MM.1S (cell line): ENCODE data around the gene SLC25A26.

Experiments
- DNase-seq: peaks from one replicate; pipeline ENCODE4 v3.0.0-alpha.2; 2015
- H2AFZ ChIP-seq: fragments of 300-600 bp; sonication (generic); 2 replicates; pipeline ENCODE4 v1.6.0; 2016; ENCODE audit warnings: antibody characterized with exemption, low read length
- H3F3A ChIP-seq: fragments of 300-600 bp; sonication (generic); 2 replicates; pipeline ENCODE4 v1.6.1; 2016; ENCODE audit warnings: mild to moderate bottlenecking, antibody characterized with exemption, low read length, moderate library complexity, mixed read lengths; ENCODE audit not compliant: insufficient read depth
- H3K27ac ChIP-seq: fragments of 300-600 bp; sonication (generic); 2 replicates; pipeline ENCODE4 v1.5.1; 2016; ENCODE audit warnings: mild to moderate bottlenecking, low read length
- H3K27me3 ChIP-seq: fragments of 300-600 bp; sonication (generic); replicated peaks from 2 replicates; pipeline ENCODE4 v1.6.0; 2016; ENCODE audit warnings: low read length; ENCODE audit not compliant: insufficient read depth
- H3K36me3 ChIP-seq: fragments of 300-600 bp; sonication (generic); replicated peaks from 2 replicates; pipeline ENCODE4 v1.6.1; 2016; ENCODE audit warnings: mild to moderate bottlenecking, low read length, mixed read lengths; ENCODE audit not compliant: insufficient read depth
- H3K4me1 ChIP-seq: fragments of 300-600 bp; sonication (generic); 2 replicates; pipeline ENCODE4 v1.6.1; 2016; ENCODE audit warnings: low read length, mixed read lengths
- H3K4me2 ChIP-seq: fragments of 300-600 bp; sonication (generic); 2 replicates; pipeline ENCODE4 v1.6.0; 2016; ENCODE audit warnings: low read depth, low read length
- H3K4me3 ChIP-seq: fragments of 300-600 bp; sonication (generic); 2 replicates; pipeline ENCODE4 v1.5.1; 2016; ENCODE audit warnings: low read length, mixed read lengths
- H3K79me2 ChIP-seq: fragments of 300-600 bp; sonication (generic); 2 replicates; pipeline ENCODE4 v1.6.1; 2016; ENCODE audit warnings: mixed run types, low read length, mixed read lengths
- H3K9ac ChIP-seq: fragments of 300-600 bp; sonication (generic); 2 replicates; pipeline ENCODE4 v1.6.1; 2016; ENCODE audit warnings: low read length, mixed read lengths
- H3K9me2 ChIP-seq: fragments of 300-600 bp; sonication (generic); replicated peaks from 2 replicates; pipeline ENCODE4 v1.6.1; 2016; ENCODE audit warnings: mild to moderate bottlenecking, low read length, mixed read lengths; ENCODE audit not compliant: insufficient read depth
- H3K9me3 ChIP-seq: fragments of 300-600 bp; sonication (generic); replicated peaks from 2 replicates; pipeline ENCODE4 v1.6.1; 2016; ENCODE audit warnings: mild to moderate bottlenecking, low read length, mixed read lengths; ENCODE audit not compliant: insufficient read depth
- H4K20me1 ChIP-seq: fragments of 300-600 bp; sonication (generic); 2 replicates; pipeline ENCODE4 v1.6.1; 2016; ENCODE audit warnings: mild to moderate bottlenecking, low read length, moderate library complexity, mixed read lengths; ENCODE audit not compliant: insufficient read depth
- EZH2 ChIP-seq: fragments of 300-600 bp; sonication (generic); optimal IDR thresholded peaks from 2 replicates; pipeline ENCODE3; 2017; ENCODE audit warnings: low read depth, mild to moderate bottlenecking, antibody characterized with exemption, low read length, mixed read lengths
- EZH2phosphoT487 ChIP-seq: fragments of 300-600 bp; sonication (generic); IDR thresholded peaks from 2 replicates; pipeline ENCODE4 v1.6.1; 2018; ENCODE audit warnings: antibody characterized with exemption, low read length
- TF ChIP-seq, protein P1 (sequence below): fragments of 300-600 bp; sonication (generic); IDR thresholded peaks from 2 replicates; pipeline ENCODE4 v1.5.1; 2016; ENCODE audit warnings: antibody characterized with exemption, low read length, mixed read lengths

The SLC25A26 gene

DNA sequence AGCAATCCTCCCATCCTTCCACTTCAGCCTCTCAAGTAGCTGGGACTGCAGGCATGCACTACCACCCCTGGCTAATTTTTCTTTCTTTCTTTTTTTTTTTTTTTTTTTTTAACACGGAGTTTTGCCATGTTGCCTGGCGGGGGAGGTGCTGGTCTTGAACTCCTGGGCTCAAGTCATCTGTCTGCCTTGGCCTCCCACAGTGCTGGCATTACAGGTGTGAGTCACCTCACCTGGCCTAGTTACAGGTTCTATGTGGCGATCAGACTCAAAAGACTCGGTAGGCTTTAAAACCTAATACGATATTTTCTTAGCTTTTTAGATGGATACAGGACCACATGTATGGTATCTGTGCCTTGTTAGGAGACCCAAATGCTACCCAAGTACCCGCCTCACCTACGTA lies 14.0 kb upstream of the SLC25A26 start:
- Histone ChIP-seq H3K27ac (no peak overlapping the region), H3K9me2 (no peaks in the 10 kb centered on the region), H4K20me1 (no peaks in the 10 kb centered on the region), H3K4me3 (no peak overlapping the region), H3F3A (peaks cover 6% of the 10 kb centered on the region; the same call in 1 of the 2 replicates), H3K4me1 (peaks cover 8% of the 10 kb centered on the region; the same call in 1 of the 2 replicates), H3K9ac (no peak overlapping the region), H3K4me2 (no peak overlapping the region), H2AFZ (no peak overlapping the region), H3K36me3 (no peaks in the 10 kb centered on the region), H3K27me3 (no peaks in the 10 kb centered on the region), H3K9me3 (no peaks in the 10 kb centered on the region), H3K79me2 (no peaks in the 10 kb centered on the region)
- TF ChIP-seq, protein P1, sequence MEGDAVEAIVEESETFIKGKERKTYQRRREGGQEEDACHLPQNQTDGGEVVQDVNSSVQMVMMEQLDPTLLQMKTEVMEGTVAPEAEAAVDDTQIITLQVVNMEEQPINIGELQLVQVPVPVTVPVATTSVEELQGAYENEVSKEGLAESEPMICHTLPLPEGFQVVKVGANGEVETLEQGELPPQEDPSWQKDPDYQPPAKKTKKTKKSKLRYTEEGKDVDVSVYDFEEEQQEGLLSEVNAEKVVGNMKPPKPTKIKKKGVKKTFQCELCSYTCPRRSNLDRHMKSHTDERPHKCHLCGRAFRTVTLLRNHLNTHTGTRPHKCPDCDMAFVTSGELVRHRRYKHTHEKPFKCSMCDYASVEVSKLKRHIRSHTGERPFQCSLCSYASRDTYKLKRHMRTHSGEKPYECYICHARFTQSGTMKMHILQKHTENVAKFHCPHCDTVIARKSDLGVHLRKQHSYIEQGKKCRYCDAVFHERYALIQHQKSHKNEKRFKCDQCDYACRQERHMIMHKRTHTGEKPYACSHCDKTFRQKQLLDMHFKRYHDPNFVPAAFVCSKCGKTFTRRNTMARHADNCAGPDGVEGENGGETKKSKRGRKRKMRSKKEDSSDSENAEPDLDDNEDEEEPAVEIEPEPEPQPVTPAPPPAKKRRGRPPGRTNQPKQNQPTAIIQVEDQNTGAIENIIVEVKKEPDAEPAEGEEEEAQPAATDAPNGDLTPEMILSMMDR: no peak
- TF ChIP-seq EZH2 (no peak), EZH2phosphoT487 (no peak)
- DNase-seq: no peak

DNA sequence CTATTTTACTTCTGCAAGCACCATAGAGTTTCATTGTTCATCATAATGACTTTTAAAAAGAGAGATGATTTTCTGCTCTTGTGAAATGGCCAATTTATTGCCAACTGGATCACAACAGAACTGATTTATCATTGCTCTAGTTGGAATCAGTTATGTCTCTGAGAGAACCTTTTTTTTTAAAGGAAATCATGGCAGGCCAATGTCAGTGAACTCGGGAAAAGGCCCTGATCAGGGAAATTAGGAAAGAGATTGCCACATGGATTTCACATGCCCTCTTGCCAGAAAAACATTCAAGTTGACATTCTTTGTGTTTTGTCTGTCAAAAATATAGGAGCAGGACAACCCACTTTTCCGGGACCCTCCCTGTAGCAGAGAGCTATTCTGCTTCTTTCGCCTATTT lies 12.6 kb upstream of the SLC25A26 start:
- TF ChIP-seq EZH2 (no peak), EZH2phosphoT487 (no peak)
- TF ChIP-seq, protein P1: no peak
- peaks cover 9% of the 10 kb centered on the region; the same call in 1 of the 2 replicates for H3F3A ChIP-seq
- H3K9ac ChIP-seq: no peak overlapping the region
- no peak for DNase-seq
- H3K9me3 ChIP-seq: no peaks in the 10 kb centered on the region
- H3K4me3 ChIP-seq: no peak overlapping the region
- no peak overlapping the region for H3K27ac ChIP-seq
- no peaks in the 10 kb centered on the region for H3K27me3 ChIP-seq
- H3K4me2 ChIP-seq: no peak overlapping the region
- H3K36me3 ChIP-seq: no peaks in the 10 kb centered on the region
- no peaks in the 10 kb centered on the region for H3K79me2 ChIP-seq
- no peaks in the 10 kb centered on the region for H4K20me1 ChIP-seq
- H3K9me2 ChIP-seq: no peaks in the 10 kb centered on the region
- H3K4me1 ChIP-seq: peaks cover 8% of the 10 kb centered on the region
- H2AFZ ChIP-seq: no peak overlapping the region

DNA sequence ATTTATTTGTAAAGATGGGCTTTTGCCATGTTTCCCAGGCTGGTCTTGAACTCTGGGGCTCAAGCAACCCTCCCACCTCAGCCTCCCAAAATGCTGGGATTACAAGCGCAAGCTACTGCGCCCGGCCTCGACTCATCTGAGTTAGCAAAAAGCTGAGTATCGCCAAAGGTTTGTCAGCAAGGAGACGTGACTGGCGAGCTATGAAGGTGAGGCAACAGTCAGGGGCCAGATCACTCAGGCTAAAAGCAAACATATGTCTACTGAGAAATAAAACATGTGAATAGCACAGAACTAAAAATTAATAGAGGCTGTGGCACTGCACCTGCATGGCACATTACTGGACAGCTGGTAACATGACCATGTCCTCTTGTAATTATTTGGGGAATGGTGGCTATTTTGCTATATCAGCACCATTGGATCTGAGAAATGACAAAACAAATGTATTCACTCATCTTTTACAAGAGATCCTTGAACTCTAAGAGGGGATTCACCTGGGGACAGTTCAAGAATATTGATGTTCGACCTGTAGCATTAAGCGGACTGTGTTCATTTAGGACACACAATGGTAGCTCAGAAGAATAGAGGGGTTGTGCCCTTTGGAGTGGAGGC lies 10.0 kb upstream of the SLC25A26 start:
- Histone ChIP-seq H2AFZ (no peak overlapping the region), H3K9me2 (no peaks in the 10 kb centered on the region), H3K4me3 (no peak overlapping the region), H3F3A (peaks cover 9% of the 10 kb centered on the region; the same call in 1 of the 2 replicates), H3K9ac (no peak overlapping the region), H3K27me3 (no peaks in the 10 kb centered on the region), H3K27ac (no peak overlapping the region), H3K9me3 (no peaks in the 10 kb centered on the region), H3K4me2 (no peak overlapping the region), H3K36me3 (no peaks in the 10 kb centered on the region), H4K20me1 (no peaks in the 10 kb centered on the region), H3K4me1 (peaks cover 8% of the 10 kb centered on the region), H3K79me2 (no peaks in the 10 kb centered on the region)
- TF ChIP-seq EZH2phosphoT487 (no peak), EZH2 (no peak)
- TF ChIP-seq, protein P1: no peak
- DNase-seq: no peak
